HEK293 (cell line): ENCODE results near the gene AIG1.
A peak's percentile ranks its signal among the peaks of the same experiment; 100 is the strongest.

Experiments
- CTCF ChIA-PET: fragments of 350-600 bp; formaldehyde crosslinking; extraction: SDS; loops from one replicate; lab custom pipeline; 2021; ENCODE audit warnings: antibody characterized with exemption; lab: Yijun Ruan, JAX
- POLR2A ChIA-PET: fragments of 300-600 bp; formaldehyde crosslinking; extraction: SDS; loops from one replicate; lab custom pipeline; 2020; ENCODE audit warnings: antibody characterized with exemption, inconsistent platforms; lab: Yijun Ruan, JAX
- H3K27ac ChIP-seq: fragments of 200-500 bp; sonication (Bioruptor generic); 2 replicates; pipeline ENCODE4 v1.5.1; 2014; ENCODE audit warnings: low read depth, low read length, control low read depth, inconsistent platforms; ENCODE audit errors: extremely low read depth
- H3K36me3 ChIP-seq, 2 experiments: fragments of 200-500 bp in 1 of 2; sonication (Bioruptor generic) in 1 of 2; 1 replicate in 1 of 2; 2 replicates in 1 of 2; pipeline ENCODE4 v1.5.1; 2014 to 2017; ENCODE audit warnings: inconsistent platforms in 2 of 2, low read length in 2 of 2; ENCODE audit not compliant: control insufficient read depth in 2 of 2, insufficient read depth in 1 of 2
- H3K4me1 ChIP-seq: fragments of 200-500 bp; sonication (Bioruptor generic); 2 replicates; pipeline ENCODE4 v1.5.1; 2014; ENCODE audit warnings: mild to moderate bottlenecking, low read length, inconsistent platforms; ENCODE audit not compliant: control insufficient read depth, insufficient read depth
- H3K4me3 ChIP-seq: 2 replicates; pipeline ENCODE4 v1.5.1; 2011; ENCODE audit warnings: low read depth, mild to moderate bottlenecking, control low read depth, low read length, moderate library complexity
- H3K9me3 ChIP-seq: fragments of 200-500 bp; sonication (Bioruptor generic); 2 replicates; pipeline ENCODE4 v1.5.1; 2014; ENCODE audit warnings: low read depth, low read length, inconsistent platforms; ENCODE audit not compliant: control insufficient read depth, insufficient read depth
- HOXD13 ChIP-seq: sonication (generic); formaldehyde crosslinking; IDR thresholded peaks from 2 replicates; pipeline ENCODE4 v1.8.0; 2022; ENCODE audit warnings: missing genetic modification reagents, borderline replicate concordance
- KLF7 ChIP-seq: fragments of 450-650 bp; formaldehyde crosslinking; IDR thresholded peaks from 2 replicates; pipeline ENCODE4 v1.5.1; 2016; ENCODE audit warnings: missing biosample characterization, missing genetic modification characterization, borderline replicate concordance
- KLF8 ChIP-seq: fragments of 450-650 bp; formaldehyde crosslinking; IDR thresholded peaks from 2 replicates; pipeline ENCODE4 v1.5.1; 2016; ENCODE audit warnings: missing biosample characterization, missing genetic modification characterization
- RBAK ChIP-seq: fragments of 450-650 bp; formaldehyde crosslinking; IDR thresholded peaks from 2 replicates; pipeline ENCODE4 v1.5.1; 2016; ENCODE audit warnings: missing biosample characterization, missing genetic modification characterization
- REPIN1 ChIP-seq: fragments of 450-650 bp; formaldehyde crosslinking; IDR thresholded peaks from 2 replicates; pipeline ENCODE4 v1.5.1; 2017; ENCODE audit warnings: missing biosample characterization, missing genetic modification characterization, low read depth
- SETDB1 ChIP-seq: IDR thresholded peaks from one replicate; pipeline ENCODE4 v1.6.1; 2017; ENCODE audit warnings: mild to moderate bottlenecking, low read length, moderate library complexity, mixed read lengths; ENCODE audit not compliant: insufficient read length
- YY2 ChIP-seq: fragments of 450-650 bp; formaldehyde crosslinking; IDR thresholded peaks from 2 replicates; pipeline ENCODE4 v1.5.1; 2016; ENCODE audit warnings: missing biosample characterization, missing genetic modification characterization
- ZNF112 ChIP-seq: fragments of 450-650 bp; formaldehyde crosslinking; IDR thresholded peaks from 2 replicates; pipeline ENCODE4 v1.5.0; 2017; ENCODE audit warnings: missing biosample characterization, missing genetic modification characterization
- ZNF132 ChIP-seq: fragments of 450-650 bp; formaldehyde crosslinking; IDR thresholded peaks from 2 replicates; pipeline ENCODE4 v1.5.1; 2017; ENCODE audit warnings: missing biosample characterization, missing genetic modification characterization, borderline replicate concordance
- ZNF184 ChIP-seq: fragments of 450-650 bp; IDR thresholded peaks from 2 replicates; pipeline ENCODE4 v1.5.1; 2018; ENCODE audit warnings: missing biosample characterization, mild to moderate bottlenecking, missing genetic modification characterization
- ZNF302 ChIP-seq: fragments of 450-650 bp; formaldehyde crosslinking; IDR thresholded peaks from 2 replicates; pipeline ENCODE4 v1.5.1; 2016; ENCODE audit warnings: missing biosample characterization, missing genetic modification characterization, low read depth
- ZNF354C ChIP-seq: fragments of 450-650 bp; formaldehyde crosslinking; IDR thresholded peaks from 2 replicates; pipeline ENCODE4 v1.5.1; 2016; ENCODE audit warnings: missing biosample characterization, missing genetic modification characterization, low read depth, borderline replicate concordance
- ZNF394 ChIP-seq: fragments of 450-650 bp; formaldehyde crosslinking; IDR thresholded peaks from 2 replicates; pipeline ENCODE4 v1.5.1; 2016; ENCODE audit warnings: missing biosample characterization, missing genetic modification characterization, mild to moderate bottlenecking, moderate library complexity, borderline replicate concordance
- ZNF426 ChIP-seq: fragments of 450-650 bp; formaldehyde crosslinking; IDR thresholded peaks from 2 replicates; pipeline ENCODE4 v1.5.1; 2017; ENCODE audit warnings: missing biosample characterization, missing genetic modification characterization, mild to moderate bottlenecking, inconsistent platforms, moderate library complexity
- ZNF654 ChIP-seq: fragments of 450-650 bp; formaldehyde crosslinking; IDR thresholded peaks from 2 replicates; pipeline ENCODE4 v1.5.1; 2016; ENCODE audit warnings: low read depth, missing biosample characterization, missing genetic modification characterization
- ZNF664 ChIP-seq: fragments of 450-650 bp; formaldehyde crosslinking; IDR thresholded peaks from 2 replicates; pipeline ENCODE4 v1.5.1; 2016; ENCODE audit warnings: missing biosample characterization, missing genetic modification characterization
- ZSCAN30 ChIP-seq: fragments of 450-650 bp; IDR thresholded peaks from 2 replicates; pipeline ENCODE4 v1.5.1; 2018; ENCODE audit warnings: missing biosample characterization, mild to moderate bottlenecking, missing genetic modification characterization, moderate library complexity
- TF ChIP-seq, protein P1 (sequence below): fragments of 450-650 bp; formaldehyde crosslinking; IDR thresholded peaks from 2 replicates; pipeline ENCODE4 v1.5.1; 2016; ENCODE audit warnings: missing biosample characterization, missing genetic modification characterization, borderline replicate concordance
- TF ChIP-seq, protein P2 (sequence below): fragments of 450-650 bp; formaldehyde crosslinking; IDR thresholded peaks from 2 replicates; pipeline ENCODE4 v1.5.1; 2016; ENCODE audit warnings: missing biosample characterization, missing genetic modification characterization
- TF ChIP-seq, protein P3 (sequence below): fragments of 450-650 bp; formaldehyde crosslinking; IDR thresholded peaks from 2 replicates; pipeline ENCODE4 v1.5.1; 2016; ENCODE audit warnings: missing biosample characterization, missing genetic modification characterization
- TF ChIP-seq, protein P4 (sequence below): fragments of 450-650 bp; formaldehyde crosslinking; IDR thresholded peaks from 2 replicates; pipeline ENCODE4 v1.5.1; 2016; ENCODE audit warnings: missing biosample characterization, missing genetic modification characterization

AIG1 gene

DNA sequence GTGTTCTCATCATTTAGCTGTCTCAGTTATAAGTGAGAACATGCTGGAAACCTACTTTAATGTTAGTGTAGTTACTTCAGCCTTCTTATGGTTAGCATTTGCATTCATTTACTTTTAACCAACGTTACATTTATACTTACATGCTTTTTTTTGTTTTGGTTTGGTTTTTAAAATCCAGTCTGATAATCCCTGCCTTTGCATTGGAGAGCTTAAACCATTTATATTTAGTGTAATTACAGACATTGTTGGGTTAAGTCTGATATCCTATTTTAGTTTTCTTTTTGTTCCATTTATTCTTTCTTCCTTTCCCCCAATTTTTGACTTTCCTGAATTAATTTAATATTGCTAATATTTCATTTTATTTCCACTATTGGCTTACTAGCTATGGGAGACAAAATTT is 70.2 kb downstream of the AIG1 start:
- Histone ChIP-seq H3K9me3 (no peaks in the 10 kb centered on the region), H3K27ac (no peak overlapping the region), H3K36me3 (peaks cover 0 to 7% of the 10 kb centered on the region in 2 experiments; a peak in 1 of 3 replicates), H3K4me1 (no peaks in the 10 kb centered on the region), H3K4me3 (no peak overlapping the region)
- POLR2A ChIA-PET: no interaction called here
- CTCF ChIA-PET: interaction anchor here (0.7 kb wide), 1 partner anchor 9 kb away, joined by 3 read pairs; no protein-coding TSS in a partner anchor
- no peak for TF ChIP-seq ZNF654 (tag by site-specific recombination)
- TF ChIP-seq SETDB1: peak; percentile 84

DNA sequence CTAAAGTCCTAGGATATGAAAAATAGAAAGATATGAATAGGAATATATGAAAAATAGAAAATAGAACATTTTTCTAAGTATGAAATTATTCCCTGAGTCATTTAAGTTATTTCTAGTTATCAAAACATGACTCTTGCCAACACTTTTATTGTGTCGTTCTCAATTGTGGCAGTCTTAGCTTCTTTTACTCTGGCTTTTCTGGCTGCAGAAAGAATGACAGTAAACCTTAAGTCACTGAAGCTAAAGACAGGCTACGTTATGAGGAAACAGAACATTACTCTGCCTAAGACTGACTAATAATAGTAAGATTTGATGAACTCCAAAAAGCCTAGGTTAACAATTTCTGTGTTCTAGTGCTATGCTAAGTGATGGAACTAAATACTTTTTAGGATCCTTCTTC is 74.6 kb downstream of the AIG1 start:
- Histone ChIP-seq H3K4me1 (no peaks in the 10 kb centered on the region), H3K36me3 (peaks cover 3 to 22% of the 10 kb centered on the region in 2 experiments; a peak in 1 of 3 replicates), H3K27ac (no peak overlapping the region), H3K9me3 (no peaks in the 10 kb centered on the region), H3K4me3 (no peak overlapping the region)
- ChIA-PET CTCF (interaction anchor here (0.6 kb wide), 1 partner anchor 10 kb away, joined by 4 read pairs; no protein-coding TSS in a partner anchor), POLR2A (no interaction called here)
- TF ChIP-seq KLF8 (tag by site-specific recombination) (no peak), HOXD13 (no peak), ZNF184 (tag by site-specific recombination) (no peak), YY2 (tag by site-specific recombination) (no peak), ZNF302 (tag by site-specific recombination) (no peak), ZNF394 (tag by site-specific recombination) (no peak), REPIN1 (no peak), ZSCAN30 (no peak), RBAK (tag by site-specific recombination) (no peak), ZNF354C (tag by site-specific recombination) (no peak), ZNF112 (tag by site-specific recombination) (no peak), ZNF426 (no peak), ZNF664 (tag by site-specific recombination) (no peak)
- TF ChIP-seq, protein P1, sequence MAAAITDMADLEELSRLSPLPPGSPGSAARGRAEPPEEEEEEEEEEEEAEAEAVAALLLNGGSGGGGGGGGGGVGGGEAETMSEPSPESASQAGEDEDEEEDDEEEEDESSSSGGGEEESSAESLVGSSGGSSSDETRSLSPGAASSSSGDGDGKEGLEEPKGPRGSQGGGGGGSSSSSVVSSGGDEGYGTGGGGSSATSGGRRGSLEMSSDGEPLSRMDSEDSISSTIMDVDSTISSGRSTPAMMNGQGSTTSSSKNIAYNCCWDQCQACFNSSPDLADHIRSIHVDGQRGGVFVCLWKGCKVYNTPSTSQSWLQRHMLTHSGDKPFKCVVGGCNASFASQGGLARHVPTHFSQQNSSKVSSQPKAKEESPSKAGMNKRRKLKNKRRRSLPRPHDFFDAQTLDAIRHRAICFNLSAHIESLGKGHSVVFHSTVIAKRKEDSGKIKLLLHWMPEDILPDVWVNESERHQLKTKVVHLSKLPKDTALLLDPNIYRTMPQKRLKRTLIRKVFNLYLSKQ (tag by site-specific recombination): no peak

DNA sequence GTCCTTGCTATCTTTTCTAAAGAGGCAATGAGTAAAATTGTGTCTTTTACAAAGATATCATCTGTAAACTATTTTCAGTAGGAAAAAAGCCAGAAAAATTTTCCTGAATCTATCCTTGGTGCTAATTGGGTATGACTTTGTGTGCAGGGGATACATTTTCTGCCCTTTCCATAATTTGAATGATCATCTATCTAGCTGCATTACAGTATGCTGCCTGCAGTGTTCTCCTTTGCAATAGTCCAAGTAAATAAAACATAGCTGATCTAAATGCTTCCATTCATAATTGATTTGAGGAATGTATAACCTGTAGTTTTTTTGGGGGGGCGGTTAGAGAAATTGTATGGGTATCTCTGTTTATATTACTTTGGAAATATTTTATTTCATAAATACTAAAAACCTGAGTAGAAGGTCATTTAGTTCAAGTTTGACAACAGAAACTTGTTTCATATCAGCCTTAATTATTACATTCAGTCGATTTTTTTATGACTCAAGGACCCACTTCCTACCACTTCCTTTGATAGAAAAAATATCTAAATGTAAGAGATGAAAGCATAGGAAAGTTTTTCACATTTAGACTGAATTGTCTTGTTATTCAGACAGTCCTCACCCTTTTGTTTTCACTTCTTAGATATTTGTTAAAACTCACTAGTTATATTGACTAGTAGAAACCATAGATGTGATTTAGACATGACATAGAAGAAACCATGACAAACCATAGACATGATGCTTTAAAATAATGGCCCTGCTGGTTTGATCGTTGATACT is 75.3 kb downstream of the AIG1 start:
- ChIA-PET CTCF (no interaction called here), POLR2A (no interaction called here)
- H3K4me3 ChIP-seq: no peak overlapping the region
- no peak overlapping the region for H3K27ac ChIP-seq
- no peaks in the 10 kb centered on the region for H3K4me1 ChIP-seq
- peaks cover 3 to 19% of the 10 kb centered on the region in 2 experiments; a peak in 1 of 3 replicates for H3K36me3 ChIP-seq
- H3K9me3 ChIP-seq: no peaks in the 10 kb centered on the region
- TF ChIP-seq REPIN1 (no peak), ZNF132 (tag by site-specific recombination) (no peak), SETDB1 (no peak), KLF7 (tag by site-specific recombination) (no peak)
- TF ChIP-seq, protein P2, sequence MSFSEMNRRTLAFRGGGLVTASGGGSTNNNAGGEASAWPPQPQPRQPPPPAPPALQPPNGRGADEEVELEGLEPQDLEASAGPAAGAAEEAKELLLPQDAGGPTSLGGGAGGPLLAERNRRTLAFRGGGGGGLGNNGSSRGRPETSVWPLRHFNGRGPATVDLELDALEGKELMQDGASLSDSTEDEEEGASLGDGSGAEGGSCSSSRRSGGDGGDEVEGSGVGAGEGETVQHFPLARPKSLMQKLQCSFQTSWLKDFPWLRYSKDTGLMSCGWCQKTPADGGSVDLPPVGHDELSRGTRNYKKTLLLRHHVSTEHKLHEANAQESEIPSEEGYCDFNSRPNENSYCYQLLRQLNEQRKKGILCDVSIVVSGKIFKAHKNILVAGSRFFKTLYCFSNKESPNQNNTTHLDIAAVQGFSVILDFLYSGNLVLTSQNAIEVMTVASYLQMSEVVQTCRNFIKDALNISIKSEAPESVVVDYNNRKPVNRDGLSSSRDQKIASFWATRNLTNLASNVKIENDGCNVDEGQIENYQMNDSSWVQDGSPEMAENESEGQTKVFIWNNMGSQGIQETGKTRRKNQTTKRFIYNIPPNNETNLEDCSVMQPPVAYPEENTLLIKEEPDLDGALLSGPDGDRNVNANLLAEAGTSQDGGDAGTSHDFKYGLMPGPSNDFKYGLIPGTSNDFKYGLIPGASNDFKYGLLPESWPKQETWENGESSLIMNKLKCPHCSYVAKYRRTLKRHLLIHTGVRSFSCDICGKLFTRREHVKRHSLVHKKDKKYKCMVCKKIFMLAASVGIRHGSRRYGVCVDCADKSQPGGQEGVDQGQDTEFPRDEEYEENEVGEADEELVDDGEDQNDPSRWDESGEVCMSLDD (tag by site-specific recombination): no peak
- TF ChIP-seq, protein P3, sequence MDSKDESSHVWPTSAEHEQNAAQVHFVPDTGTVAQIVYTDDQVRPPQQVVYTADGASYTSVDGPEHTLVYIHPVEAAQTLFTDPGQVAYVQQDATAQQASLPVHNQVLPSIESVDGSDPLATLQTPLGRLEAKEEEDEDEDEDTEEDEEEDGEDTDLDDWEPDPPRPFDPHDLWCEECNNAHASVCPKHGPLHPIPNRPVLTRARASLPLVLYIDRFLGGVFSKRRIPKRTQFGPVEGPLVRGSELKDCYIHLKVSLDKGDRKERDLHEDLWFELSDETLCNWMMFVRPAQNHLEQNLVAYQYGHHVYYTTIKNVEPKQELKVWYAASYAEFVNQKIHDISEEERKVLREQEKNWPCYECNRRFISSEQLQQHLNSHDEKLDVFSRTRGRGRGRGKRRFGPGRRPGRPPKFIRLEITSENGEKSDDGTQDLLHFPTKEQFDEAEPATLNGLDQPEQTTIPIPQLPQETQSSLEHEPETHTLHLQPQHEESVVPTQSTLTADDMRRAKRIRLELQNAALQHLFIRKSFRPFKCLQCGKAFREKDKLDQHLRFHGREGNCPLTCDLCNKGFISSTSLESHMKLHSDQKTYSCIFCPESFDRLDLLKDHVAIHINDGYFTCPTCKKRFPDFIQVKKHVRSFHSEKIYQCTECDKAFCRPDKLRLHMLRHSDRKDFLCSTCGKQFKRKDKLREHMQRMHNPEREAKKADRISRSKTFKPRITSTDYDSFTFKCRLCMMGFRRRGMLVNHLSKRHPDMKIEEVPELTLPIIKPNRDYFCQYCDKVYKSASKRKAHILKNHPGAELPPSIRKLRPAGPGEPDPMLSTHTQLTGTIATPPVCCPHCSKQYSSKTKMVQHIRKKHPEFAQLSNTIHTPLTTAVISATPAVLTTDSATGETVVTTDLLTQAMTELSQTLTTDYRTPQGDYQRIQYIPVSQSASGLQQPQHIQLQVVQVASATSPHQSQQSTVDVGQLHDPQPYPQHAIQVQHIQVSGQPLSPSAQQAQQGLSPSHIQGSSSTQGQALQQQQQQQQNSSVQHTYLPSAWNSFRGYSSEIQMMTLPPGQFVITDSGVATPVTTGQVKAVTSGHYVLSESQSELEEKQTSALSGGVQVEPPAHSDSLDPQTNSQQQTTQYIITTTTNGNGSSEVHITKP (tag by site-specific recombination): no peak
- TF ChIP-seq, protein P4, sequence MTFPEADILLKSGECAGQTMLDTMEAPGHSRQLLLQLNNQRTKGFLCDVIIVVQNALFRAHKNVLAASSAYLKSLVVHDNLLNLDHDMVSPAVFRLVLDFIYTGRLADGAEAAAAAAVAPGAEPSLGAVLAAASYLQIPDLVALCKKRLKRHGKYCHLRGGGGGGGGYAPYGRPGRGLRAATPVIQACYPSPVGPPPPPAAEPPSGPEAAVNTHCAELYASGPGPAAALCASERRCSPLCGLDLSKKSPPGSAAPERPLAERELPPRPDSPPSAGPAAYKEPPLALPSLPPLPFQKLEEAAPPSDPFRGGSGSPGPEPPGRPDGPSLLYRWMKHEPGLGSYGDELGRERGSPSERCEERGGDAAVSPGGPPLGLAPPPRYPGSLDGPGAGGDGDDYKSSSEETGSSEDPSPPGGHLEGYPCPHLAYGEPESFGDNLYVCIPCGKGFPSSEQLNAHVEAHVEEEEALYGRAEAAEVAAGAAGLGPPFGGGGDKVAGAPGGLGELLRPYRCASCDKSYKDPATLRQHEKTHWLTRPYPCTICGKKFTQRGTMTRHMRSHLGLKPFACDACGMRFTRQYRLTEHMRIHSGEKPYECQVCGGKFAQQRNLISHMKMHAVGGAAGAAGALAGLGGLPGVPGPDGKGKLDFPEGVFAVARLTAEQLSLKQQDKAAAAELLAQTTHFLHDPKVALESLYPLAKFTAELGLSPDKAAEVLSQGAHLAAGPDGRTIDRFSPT (tag by site-specific recombination): no peak
